Measurements from ENCODE around the gene CPA1. TPM values are rescaled to one million over a fixed set of nuclear protein-coding genes. Genes with fewer than 3 reads are reported as not detected.

Gene CPA1
- total and polyA plus RNA-seq, 8 donors: 1.7 to 17.3 (median 5.5) TPM; not detected in 5

DNA sequence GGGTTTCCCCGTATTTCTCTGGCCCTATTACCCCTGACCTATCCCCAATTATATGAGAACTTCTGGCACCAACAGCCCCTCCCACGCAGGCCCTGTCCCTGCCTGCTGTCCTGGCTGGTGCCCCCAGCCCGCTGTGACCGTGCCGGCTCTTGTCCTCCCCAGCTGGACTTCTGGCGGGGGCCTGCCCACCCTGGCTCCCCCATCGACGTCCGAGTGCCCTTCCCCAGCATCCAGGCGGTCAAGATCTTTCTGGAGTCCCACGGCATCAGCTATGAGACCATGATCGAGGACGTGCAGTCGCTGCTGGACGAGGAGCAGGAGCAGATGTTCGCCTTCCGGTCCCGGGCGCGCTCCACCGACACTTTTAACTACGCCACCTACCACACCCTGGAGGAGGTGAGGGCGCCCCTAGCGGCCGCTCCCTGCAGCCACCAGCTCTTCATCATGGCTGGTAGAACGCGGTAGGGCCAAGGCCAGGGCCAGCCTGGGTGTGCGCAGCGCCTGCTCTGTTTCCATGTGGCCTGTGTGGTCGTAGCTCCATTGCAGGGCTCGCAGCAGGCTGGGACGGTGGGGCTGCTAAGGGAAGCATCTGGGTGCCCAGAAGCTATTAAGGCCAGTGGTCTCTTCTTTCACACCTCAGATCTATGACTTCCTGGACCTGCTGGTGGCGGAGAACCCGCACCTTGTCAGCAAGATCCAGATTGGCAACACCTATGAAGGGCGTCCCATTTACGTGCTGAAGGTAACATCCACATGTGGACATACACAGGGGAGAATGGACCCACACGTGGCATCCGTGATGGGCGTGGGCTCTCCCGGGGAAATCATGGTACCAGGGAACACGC is 1.4 kb downstream of the CPA1 start:
- no peak overlapping the region for H3K27ac ChIP-seq
- WGBS, 5 donors: 87 to 94% (median 92%) methylated on average over 39 to 41 of the region's 41 CpGs
- no peaks in the 10 kb centered on the region for H3K27me3 ChIP-seq
- H3K4me3 ChIP-seq: no peak overlapping the region
- H3K9me3 ChIP-seq: peaks cover 0 to under 1% (median 0%) of the 10 kb centered on the region in 4 donors
- H3K4me1 ChIP-seq: peaks cover 8 to 20% (median 10%) of the 10 kb centered on the region in 4 donors
- TF ChIP-seq POLR2A (IDR thresholded peaks at IDR 0.05): no peak
- TF ChIP-seq, protein P1, sequence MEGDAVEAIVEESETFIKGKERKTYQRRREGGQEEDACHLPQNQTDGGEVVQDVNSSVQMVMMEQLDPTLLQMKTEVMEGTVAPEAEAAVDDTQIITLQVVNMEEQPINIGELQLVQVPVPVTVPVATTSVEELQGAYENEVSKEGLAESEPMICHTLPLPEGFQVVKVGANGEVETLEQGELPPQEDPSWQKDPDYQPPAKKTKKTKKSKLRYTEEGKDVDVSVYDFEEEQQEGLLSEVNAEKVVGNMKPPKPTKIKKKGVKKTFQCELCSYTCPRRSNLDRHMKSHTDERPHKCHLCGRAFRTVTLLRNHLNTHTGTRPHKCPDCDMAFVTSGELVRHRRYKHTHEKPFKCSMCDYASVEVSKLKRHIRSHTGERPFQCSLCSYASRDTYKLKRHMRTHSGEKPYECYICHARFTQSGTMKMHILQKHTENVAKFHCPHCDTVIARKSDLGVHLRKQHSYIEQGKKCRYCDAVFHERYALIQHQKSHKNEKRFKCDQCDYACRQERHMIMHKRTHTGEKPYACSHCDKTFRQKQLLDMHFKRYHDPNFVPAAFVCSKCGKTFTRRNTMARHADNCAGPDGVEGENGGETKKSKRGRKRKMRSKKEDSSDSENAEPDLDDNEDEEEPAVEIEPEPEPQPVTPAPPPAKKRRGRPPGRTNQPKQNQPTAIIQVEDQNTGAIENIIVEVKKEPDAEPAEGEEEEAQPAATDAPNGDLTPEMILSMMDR (IDR thresholded peaks at IDR 0.05): no peak
- TF ChIP-seq POLR2AphosphoS5 (IDR thresholded peaks at IDR 0.05): no peak
- TF ChIP-seq EP300 (IDR thresholded peaks at IDR 0.05): no peak
- intact Hi-C loops (cut with DNase I; ENCODE audit: low total_unique reads): no loop called here
- no peaks in the 10 kb centered on the region for H3K36me3 ChIP-seq
- no peak for DNase-seq

DNA sequence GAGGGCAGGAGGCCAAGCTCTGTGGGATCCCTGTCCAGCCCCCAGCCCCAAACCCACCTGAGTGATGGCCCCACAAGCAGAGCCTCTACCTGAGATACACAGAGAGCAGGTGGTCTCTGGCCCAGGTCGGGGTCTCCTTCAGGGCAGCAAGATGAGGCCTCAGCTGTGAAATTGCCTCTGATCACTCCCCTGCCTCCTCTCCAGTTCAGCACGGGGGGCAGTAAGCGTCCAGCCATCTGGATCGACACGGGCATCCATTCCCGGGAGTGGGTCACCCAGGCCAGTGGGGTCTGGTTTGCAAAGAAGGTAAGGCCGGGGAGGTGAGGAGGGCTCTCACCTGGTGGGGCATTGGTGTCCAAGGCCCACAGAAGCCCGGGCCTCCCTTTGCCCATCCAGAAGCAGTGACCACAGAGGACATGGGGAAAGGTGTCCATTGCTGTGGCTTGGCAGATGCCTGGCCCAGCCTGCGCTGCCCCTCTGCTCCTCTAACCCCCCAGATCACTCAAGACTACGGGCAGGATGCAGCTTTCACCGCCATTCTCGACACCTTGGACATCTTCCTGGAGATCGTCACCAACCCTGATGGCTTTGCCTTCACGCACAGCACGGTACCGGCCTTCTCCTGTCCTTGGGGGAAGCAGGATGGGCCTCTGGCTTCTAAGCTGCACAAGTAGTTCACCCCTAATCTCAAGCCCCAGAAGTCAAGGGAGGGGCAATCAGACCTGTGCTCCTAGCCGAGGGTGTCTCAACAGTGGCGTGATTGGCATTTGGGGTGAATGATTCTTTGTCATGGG is 3.1 kb downstream of the CPA1 start:
- no peaks in the 10 kb centered on the region for H3K9me3 ChIP-seq
- peaks cover 8 to 20% (median 10%) of the 10 kb centered on the region in 4 donors for H3K4me1 ChIP-seq
- H3K27ac ChIP-seq: no peak overlapping the region
- H3K4me3 ChIP-seq: no peak overlapping the region
- WGBS, 5 donors: 90 to 94% (median 92%) methylated on average over 16 to 18 of the region's 18 CpGs
- no peak for TF ChIP-seq POLR2AphosphoS5 (IDR thresholded peaks at IDR 0.05)
- TF ChIP-seq, protein P1 (IDR thresholded peaks at IDR 0.05): no peak
- no peak for TF ChIP-seq EP300 (IDR thresholded peaks at IDR 0.05)
- TF ChIP-seq POLR2A (IDR thresholded peaks at IDR 0.05): no peak
- intact Hi-C loops (cut with DNase I; ENCODE audit: low total_unique reads): no loop called here
- no peak for DNase-seq
- no peaks in the 10 kb centered on the region for H3K27me3 ChIP-seq
- H3K36me3 ChIP-seq: no peaks in the 10 kb centered on the region

DNA sequence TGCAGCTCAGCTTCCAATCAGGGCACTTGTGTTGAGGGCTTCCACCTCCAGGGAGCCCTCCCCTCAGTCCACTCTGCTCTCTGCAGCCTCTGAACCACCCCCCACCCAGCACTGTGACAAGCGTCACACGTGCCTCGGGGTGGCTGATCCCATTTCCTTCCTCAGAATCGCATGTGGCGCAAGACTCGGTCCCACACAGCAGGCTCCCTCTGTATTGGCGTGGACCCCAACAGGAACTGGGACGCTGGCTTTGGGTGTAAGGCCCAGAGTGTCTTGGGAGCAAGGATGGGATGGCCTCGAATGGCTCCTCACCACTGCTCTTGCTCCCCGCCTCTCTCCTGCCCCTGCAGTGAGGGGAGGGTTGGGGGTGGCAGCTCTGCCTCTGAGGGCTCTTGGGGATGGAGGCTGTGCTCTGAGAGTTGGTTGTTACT is 4.1 kb downstream of the CPA1 start:
- intact Hi-C loops (cut with DNase I; ENCODE audit: low total_unique reads): no loop called here
- Histone ChIP-seq H3K4me3 (no peak overlapping the region), H3K4me1 (peaks cover 8 to 15% (median 10%) of the 10 kb centered on the region in 4 donors), H3K27ac (no peak overlapping the region), H3K27me3 (no peaks in the 10 kb centered on the region), H3K36me3 (no peaks in the 10 kb centered on the region), H3K9me3 (no peaks in the 10 kb centered on the region)
- TF ChIP-seq, protein P1 (IDR thresholded peaks at IDR 0.05): no peak
- TF ChIP-seq POLR2AphosphoS5 (IDR thresholded peaks at IDR 0.05) (no peak), EP300 (IDR thresholded peaks at IDR 0.05) (no peak), POLR2A (IDR thresholded peaks at IDR 0.05) (no peak)
- 79 to 88% (median 84%) methylated on average over 8 to 10 of the region's 10 CpGs for WGBS, 5 donors
- DNase-seq: no peak

DNA sequence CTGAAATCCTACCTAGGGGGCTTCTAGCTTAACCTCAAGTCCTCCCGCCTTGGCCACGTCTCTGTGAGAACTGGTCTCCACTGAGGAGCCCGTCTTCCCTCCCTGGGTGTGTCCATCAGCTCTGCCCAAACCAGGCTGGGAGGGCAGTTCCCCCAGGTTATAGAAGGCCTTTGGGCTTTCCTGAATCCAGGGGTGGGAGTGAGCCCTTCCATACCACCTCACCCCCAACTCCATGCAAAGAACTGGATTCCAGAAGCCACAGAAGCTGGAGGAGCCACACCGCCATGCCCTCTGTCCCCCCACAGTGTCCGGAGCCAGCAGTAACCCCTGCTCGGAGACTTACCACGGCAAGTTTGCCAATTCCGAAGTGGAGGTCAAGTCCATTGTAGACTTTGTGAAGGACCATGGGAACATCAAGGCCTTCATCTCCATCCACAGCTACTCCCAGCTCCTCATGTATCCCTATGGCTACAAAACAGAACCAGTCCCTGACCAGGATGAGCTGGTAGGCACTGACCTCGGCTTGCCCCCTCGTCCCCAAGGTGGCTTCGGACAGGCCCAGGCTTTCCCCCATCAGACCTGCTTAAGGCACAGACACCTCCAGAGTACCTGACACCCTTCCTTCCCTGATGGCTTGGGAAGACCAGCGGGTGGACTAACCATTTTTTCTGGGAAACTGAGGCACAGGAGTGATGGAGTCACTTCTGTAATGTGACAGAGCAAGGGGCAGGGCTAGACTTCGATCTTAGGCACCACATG is 4.7 kb downstream of the CPA1 start:
- no peak for DNase-seq
- Histone ChIP-seq H3K4me1 (peaks cover 4 to 9% (median 6%) of the 10 kb centered on the region in 4 donors), H3K9me3 (no peaks in the 10 kb centered on the region), H3K27me3 (no peaks in the 10 kb centered on the region), H3K27ac (no peak overlapping the region), H3K36me3 (no peaks in the 10 kb centered on the region), H3K4me3 (no peak overlapping the region)
- 89 to 96% (median 95%) methylated on average over 13 of the region's 13 CpGs for WGBS, 5 donors
- intact Hi-C loops (cut with DNase I; ENCODE audit: low total_unique reads): no loop called here
- TF ChIP-seq, protein P1 (IDR thresholded peaks at IDR 0.05): no peak
- TF ChIP-seq POLR2AphosphoS5 (IDR thresholded peaks at IDR 0.05) (no peak), EP300 (IDR thresholded peaks at IDR 0.05) (no peak), POLR2A (IDR thresholded peaks at IDR 0.05) (no peak)

Measured in stomach (tissue), 9 donors.